NCI-H1417 (cell line): ENCODE measurements around the gene EPG5.
"Not testable (repeated sequence)": the region's sequence is repeated elsewhere in the genome, so short reads cannot be mapped to it uniquely, and the experiment has no call there.

Source experiments
- DNase-seq, 3 experiments: peaks; one replicate each; lab custom pipeline; 2025; lab: John Stamatoyannopoulos, UW

The EPG5 gene

GRCh38 chr18:45967007-45967706, at the start of gene EPG5:
TSS of gene EPG5 (minus strand) at chr18:45967329. CDS start at chr18:45967239, 90 bp downstream.
- peak; percentile 92 to 98 (median 98) for DNase-seq

- no peak for DNase-seq
Observed at GRCh38 chr18:46013484-46014189, 46.5 kb upstream of the EPG5 start.

- DNase-seq, result no peak
Observed at GRCh38 chr18:46010676-46011075, 43.5 kb upstream of the EPG5 start.

GRCh38 chr18:46010050-46010449, 42.9 kb upstream of the EPG5 start:
- no peak for DNase-seq

GRCh38 chr18:46009125-46009840, 42.2 kb upstream of the EPG5 start:
- no peak for DNase-seq

- DNase-seq, result no peak
Observed at GRCh38 chr18:46008531-46008930, 41.4 kb upstream of the EPG5 start.

- DNase-seq, result no peak
Observed at GRCh38 chr18:46007165-46007564, 40.0 kb upstream of the EPG5 start.

GRCh38 chr18:46002934-46003333, 35.8 kb upstream of the EPG5 start:
- no peak for DNase-seq

- DNase-seq, result no peak
Observed at GRCh38 chr18:46001892-46002291, 34.8 kb upstream of the EPG5 start.

GRCh38 chr18:46001074-46001473, 33.9 kb upstream of the EPG5 start:
- no peak for DNase-seq

- no peak for DNase-seq
Observed at GRCh38 chr18:45999536-45999935, 32.4 kb upstream of the EPG5 start.

- no peak for DNase-seq
Observed at GRCh38 chr18:45998244-45998643, 31.1 kb upstream of the EPG5 start.

GRCh38 chr18:45997700-45998151, 30.6 kb upstream of the EPG5 start:
- DNase-seq, result no peak

GRCh38 chr18:45995461-45995860, 28.3 kb upstream of the EPG5 start:
- no peak for DNase-seq

- no peak for DNase-seq
Observed at GRCh38 chr18:45993438-45993837, 26.3 kb upstream of the EPG5 start.

GRCh38 chr18:45992527-45992926, 25.4 kb upstream of the EPG5 start:
- DNase-seq, result not testable (repeated sequence)

- DNase-seq, result no peak
Observed at GRCh38 chr18:45991788-45992187, 24.7 kb upstream of the EPG5 start.

- no peak for DNase-seq
Observed at GRCh38 chr18:45984546-45985235, 17.6 kb upstream of the EPG5 start.

GRCh38 chr18:45981821-45982220, 14.7 kb upstream of the EPG5 start:
- no peak for DNase-seq

GRCh38 chr18:45980229-45980628, 13.1 kb upstream of the EPG5 start:
- no peak for DNase-seq

- DNase-seq, result peak in 2 of 3 experiments; percentile 15 to 41
Observed at GRCh38 chr18:45978084-45978483, 11.0 kb upstream of the EPG5 start.

- no peak for DNase-seq
Observed at GRCh38 chr18:45976974-45977373, 9.8 kb upstream of the EPG5 start.
